Activated CD4-positive, alpha-beta memory T cell treated with anti-CD3 and anti-CD28 coated beads, Interleukin-2, amount 10 ng/mL, durations not matched to agents 7 days and 5 days (primary cell): Measurements from ENCODE around the gene COL5A1. TPM values are rescaled to one million over a fixed set of nuclear protein-coding genes. Genes with fewer than 3 reads are reported as not detected.
A peak's percentile ranks its signal among the peaks of the same experiment; 100 is the strongest.

Experiments
- CTCF ChIA-PET: fragments of 350-600 bp; sonication (Branson Sonifier 250); formaldehyde crosslinking; loops from one replicate; lab custom pipeline; 2021; ENCODE audit warnings: antibody characterized with exemption, inconsistent platforms; lab: Charles Lee
- POLR2A ChIA-PET: fragments of 350-600 bp; sonication (Branson Sonifier 250); formaldehyde crosslinking; loops from one replicate; lab custom pipeline; 2021; ENCODE audit warnings: antibody characterized with exemption; lab: Charles Lee
- DNase-seq: peaks from one replicate; pipeline ENCODE4 v3.0.0-alpha.2; 2020
- H3K27ac Mint-ChIP-seq: one replicate; pipeline ENCODE4 v1.8.0; 2021; ENCODE audit warnings: mild to moderate bottlenecking, mixed read lengths
- H3K27me3 Mint-ChIP-seq: one replicate; pipeline ENCODE4 v1.8.0; 2021; ENCODE audit warnings: mixed read lengths
- H3K36me3 Mint-ChIP-seq: one replicate; pipeline ENCODE4 v1.8.0; 2021; ENCODE audit warnings: low read depth, mixed read lengths
- H3K4me1 Mint-ChIP-seq: one replicate; pipeline ENCODE4 v1.8.0; 2021; ENCODE audit warnings: mixed read lengths
- H3K4me3 Mint-ChIP-seq: one replicate; pipeline ENCODE4 v1.8.0; 2021; ENCODE audit warnings: mild to moderate bottlenecking, mixed read lengths
- H3K9me3 Mint-ChIP-seq: one replicate; pipeline ENCODE4 v1.8.0; 2021; ENCODE audit warnings: mixed read lengths
- total RNA-seq, 2 experiments: library from RNA; stranded (reverse); gene quantifications; one replicate each; pipeline ENCODE4 v1.2.3, GENCODE V29; 2021

COL5A1 gene
- total RNA-seq, 2 experiments from 2014 or later: 0.10 to 0.13 TPM

GRCh38 chr9:134600836-134601638 is 40.6 kb upstream of the COL5A1 start:
- ChIA-PET POLR2A (no interaction called here), CTCF (no interaction called here)
- H3K27ac Mint-ChIP-seq: no peak overlapping the region
- H3K27me3 Mint-ChIP-seq: no peaks in the 10 kb centered on the region
- peak; percentile 12 for DNase-seq
- H3K36me3 Mint-ChIP-seq: no peaks in the 10 kb centered on the region
- no peaks in the 10 kb centered on the region for H3K9me3 Mint-ChIP-seq
- H3K4me1 Mint-ChIP-seq: no peaks in the 10 kb centered on the region
- H3K4me3 Mint-ChIP-seq: no peak overlapping the region

GRCh38 chr9:134601764-134602163 is 39.8 kb upstream of the COL5A1 start:
- H3K27ac Mint-ChIP-seq: no peak overlapping the region
- ChIA-PET POLR2A (no interaction called here), CTCF (no interaction called here)
- no peaks in the 10 kb centered on the region for H3K9me3 Mint-ChIP-seq
- no peaks in the 10 kb centered on the region for H3K36me3 Mint-ChIP-seq
- no peak overlapping the region for H3K4me3 Mint-ChIP-seq
- no peaks in the 10 kb centered on the region for H3K27me3 Mint-ChIP-seq
- H3K4me1 Mint-ChIP-seq: no peaks in the 10 kb centered on the region
- peak; percentile 13 for DNase-seq

- H3K4me3 Mint-ChIP-seq: no peak overlapping the region
- peak; percentile 13 for DNase-seq
- CTCF ChIA-PET: no interaction called here
- POLR2A ChIA-PET: no interaction called here
- no peak overlapping the region for H3K27ac Mint-ChIP-seq
- no peaks in the 10 kb centered on the region for H3K9me3 Mint-ChIP-seq
- no peaks in the 10 kb centered on the region for H3K4me1 Mint-ChIP-seq
- no peaks in the 10 kb centered on the region for H3K27me3 Mint-ChIP-seq
- H3K36me3 Mint-ChIP-seq: no peaks in the 10 kb centered on the region
Observed at GRCh38 chr9:134602547-134603362, 38.8 kb upstream of the COL5A1 start.

- POLR2A ChIA-PET: no interaction called here
- Mint-ChIP-seq H3K4me1 (no peaks in the 10 kb centered on the region), H3K27me3 (peaks cover 4% of the 10 kb centered on the region), H3K36me3 (no peaks in the 10 kb centered on the region), H3K4me3 (no peak overlapping the region), H3K27ac (no peak overlapping the region), H3K9me3 (no peaks in the 10 kb centered on the region)
- DNase-seq: no peak
- CTCF ChIA-PET: no interaction called here
Observed at GRCh38 chr9:134604834-134605233, 36.8 kb upstream of the COL5A1 start.

- no peaks in the 10 kb centered on the region for H3K9me3 Mint-ChIP-seq
- H3K4me3 Mint-ChIP-seq: no peak overlapping the region
- POLR2A ChIA-PET: interaction anchor here (0.5 kb wide), 1 partner anchor 256 kb away, joined by 4 read pairs; no protein-coding TSS in a partner anchor
- CTCF ChIA-PET: no interaction called here
- H3K27ac Mint-ChIP-seq: no peak overlapping the region
- H3K36me3 Mint-ChIP-seq: no peaks in the 10 kb centered on the region
- no peaks in the 10 kb centered on the region for H3K4me1 Mint-ChIP-seq
- H3K27me3 Mint-ChIP-seq: peaks cover 4% of the 10 kb centered on the region
- DNase-seq: peak; percentile 6
Observed at GRCh38 chr9:134605351-134605965, 36.1 kb upstream of the COL5A1 start.

GRCh38 chr9:134605966-134606357 is 35.6 kb upstream of the COL5A1 start:
- Mint-ChIP-seq H3K36me3 (no peaks in the 10 kb centered on the region), H3K27ac (no peak overlapping the region), H3K4me1 (no peaks in the 10 kb centered on the region), H3K4me3 (no peak overlapping the region), H3K9me3 (no peaks in the 10 kb centered on the region), H3K27me3 (peaks cover 4% of the 10 kb centered on the region)
- DNase-seq: peak; percentile 5
- POLR2A ChIA-PET: interaction anchor here (0.5 kb wide), 1 partner anchor 255 kb away, joined by 4 read pairs; no protein-coding TSS in a partner anchor
- CTCF ChIA-PET: no interaction called here

- no peaks in the 10 kb centered on the region for H3K36me3 Mint-ChIP-seq
- H3K27me3 Mint-ChIP-seq: peaks cover 4% of the 10 kb centered on the region
- no peak overlapping the region for H3K4me3 Mint-ChIP-seq
- no peak for DNase-seq
- POLR2A ChIA-PET: no interaction called here
- no peak overlapping the region for H3K27ac Mint-ChIP-seq
- CTCF ChIA-PET: no interaction called here
- H3K9me3 Mint-ChIP-seq: peaks cover 4% of the 10 kb centered on the region
- no peaks in the 10 kb centered on the region for H3K4me1 Mint-ChIP-seq
Observed at GRCh38 chr9:134606951-134607731, 34.5 kb upstream of the COL5A1 start.

- Mint-ChIP-seq H3K27ac (no peak overlapping the region), H3K4me3 (no peak overlapping the region), H3K9me3 (peaks cover 8% of the 10 kb centered on the region), H3K27me3 (peaks cover 5% of the 10 kb centered on the region), H3K4me1 (no peaks in the 10 kb centered on the region), H3K36me3 (no peaks in the 10 kb centered on the region)
- ChIA-PET POLR2A (no interaction called here), CTCF (no interaction called here)
- DNase-seq: no peak
Observed at GRCh38 chr9:134607971-134608370, 33.6 kb upstream of the COL5A1 start.

GRCh38 chr9:134611046-134611445 is 30.6 kb upstream of the COL5A1 start:
- Mint-ChIP-seq H3K27ac (no peak overlapping the region), H3K4me1 (no peaks in the 10 kb centered on the region), H3K4me3 (no peak overlapping the region), H3K9me3 (peaks cover 11% of the 10 kb centered on the region), H3K27me3 (peaks cover 9% of the 10 kb centered on the region), H3K36me3 (no peaks in the 10 kb centered on the region)
- ChIA-PET CTCF (no interaction called here), POLR2A (no interaction called here)
- DNase-seq: no peak

GRCh38 chr9:134612309-134612708 is 29.3 kb upstream of the COL5A1 start:
- Mint-ChIP-seq H3K4me3 (no peak overlapping the region), H3K27me3 (peaks cover 9% of the 10 kb centered on the region), H3K27ac (no peak overlapping the region), H3K36me3 (no peaks in the 10 kb centered on the region), H3K9me3 (peaks cover 11% of the 10 kb centered on the region), H3K4me1 (no peaks in the 10 kb centered on the region)
- POLR2A ChIA-PET: no interaction called here
- CTCF ChIA-PET: interaction anchor here (0.6 kb wide), 1 partner anchor 85 kb away, joined by 3 read pairs; no protein-coding TSS in a partner anchor
- no peak for DNase-seq

GRCh38 chr9:134612715-134613114 is 28.9 kb upstream of the COL5A1 start:
- POLR2A ChIA-PET: no interaction called here
- H3K4me1 Mint-ChIP-seq: no peaks in the 10 kb centered on the region
- no peaks in the 10 kb centered on the region for H3K36me3 Mint-ChIP-seq
- DNase-seq: no peak
- H3K9me3 Mint-ChIP-seq: peaks cover 11% of the 10 kb centered on the region
- CTCF ChIA-PET: no interaction called here
- no peak overlapping the region for H3K4me3 Mint-ChIP-seq
- peaks cover 9% of the 10 kb centered on the region for H3K27me3 Mint-ChIP-seq
- no peak overlapping the region for H3K27ac Mint-ChIP-seq

- Mint-ChIP-seq H3K27me3 (peaks cover 7% of the 10 kb centered on the region), H3K9me3 (peaks cover 11% of the 10 kb centered on the region), H3K27ac (no peak overlapping the region), H3K4me3 (no peak overlapping the region), H3K4me1 (no peaks in the 10 kb centered on the region), H3K36me3 (no peaks in the 10 kb centered on the region)
- ChIA-PET CTCF (no interaction called here), POLR2A (no interaction called here)
- DNase-seq: no peak
Observed at GRCh38 chr9:134614256-134614655, 27.3 kb upstream of the COL5A1 start.
